Activated CD8-positive, alpha-beta memory T cell treated with anti-CD3 and anti-CD28 coated beads, Interleukin-2, amount 50 U/mL, for 1 hour (primary cell): Measurements from ENCODE around the gene FLRT1.

Experiments used
- DNase-seq: peaks from one replicate; pipeline ENCODE4 v3.0.0-alpha.2; 2020; ENCODE audit errors: extremely low read depth

Gene FLRT1, protein sequence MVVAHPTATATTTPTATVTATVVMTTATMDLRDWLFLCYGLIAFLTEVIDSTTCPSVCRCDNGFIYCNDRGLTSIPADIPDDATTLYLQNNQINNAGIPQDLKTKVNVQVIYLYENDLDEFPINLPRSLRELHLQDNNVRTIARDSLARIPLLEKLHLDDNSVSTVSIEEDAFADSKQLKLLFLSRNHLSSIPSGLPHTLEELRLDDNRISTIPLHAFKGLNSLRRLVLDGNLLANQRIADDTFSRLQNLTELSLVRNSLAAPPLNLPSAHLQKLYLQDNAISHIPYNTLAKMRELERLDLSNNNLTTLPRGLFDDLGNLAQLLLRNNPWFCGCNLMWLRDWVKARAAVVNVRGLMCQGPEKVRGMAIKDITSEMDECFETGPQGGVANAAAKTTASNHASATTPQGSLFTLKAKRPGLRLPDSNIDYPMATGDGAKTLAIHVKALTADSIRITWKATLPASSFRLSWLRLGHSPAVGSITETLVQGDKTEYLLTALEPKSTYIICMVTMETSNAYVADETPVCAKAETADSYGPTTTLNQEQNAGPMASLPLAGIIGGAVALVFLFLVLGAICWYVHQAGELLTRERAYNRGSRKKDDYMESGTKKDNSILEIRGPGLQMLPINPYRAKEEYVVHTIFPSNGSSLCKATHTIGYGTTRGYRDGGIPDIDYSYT

DNA sequence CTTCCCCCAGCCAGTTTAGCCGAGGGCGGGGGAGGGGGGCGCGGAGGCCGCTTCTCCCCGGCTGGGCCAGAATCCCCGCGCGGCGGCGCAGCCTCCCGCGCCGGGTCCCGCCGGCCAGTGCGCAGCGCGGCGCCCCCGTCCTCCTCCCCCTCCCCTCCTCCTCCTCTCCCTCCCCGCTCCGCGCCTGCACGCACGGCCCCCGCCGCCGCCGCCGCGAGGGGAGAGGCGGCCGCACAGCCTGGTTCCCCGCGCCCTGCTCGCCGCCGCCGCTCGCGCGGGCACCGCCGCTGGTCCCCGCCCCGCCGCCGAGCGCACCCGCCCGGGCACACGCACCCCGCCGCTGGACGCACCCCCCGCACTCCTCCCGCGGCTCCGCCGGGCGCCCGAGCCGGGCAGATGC is at the start of gene FLRT1:
FLRT1 (plus strand) TSS at position 356 of the 400 bp plus-strand sequence. CDS start 80,337 bp downstream, outside the sequence.
- no peak for DNase-seq

DNA sequence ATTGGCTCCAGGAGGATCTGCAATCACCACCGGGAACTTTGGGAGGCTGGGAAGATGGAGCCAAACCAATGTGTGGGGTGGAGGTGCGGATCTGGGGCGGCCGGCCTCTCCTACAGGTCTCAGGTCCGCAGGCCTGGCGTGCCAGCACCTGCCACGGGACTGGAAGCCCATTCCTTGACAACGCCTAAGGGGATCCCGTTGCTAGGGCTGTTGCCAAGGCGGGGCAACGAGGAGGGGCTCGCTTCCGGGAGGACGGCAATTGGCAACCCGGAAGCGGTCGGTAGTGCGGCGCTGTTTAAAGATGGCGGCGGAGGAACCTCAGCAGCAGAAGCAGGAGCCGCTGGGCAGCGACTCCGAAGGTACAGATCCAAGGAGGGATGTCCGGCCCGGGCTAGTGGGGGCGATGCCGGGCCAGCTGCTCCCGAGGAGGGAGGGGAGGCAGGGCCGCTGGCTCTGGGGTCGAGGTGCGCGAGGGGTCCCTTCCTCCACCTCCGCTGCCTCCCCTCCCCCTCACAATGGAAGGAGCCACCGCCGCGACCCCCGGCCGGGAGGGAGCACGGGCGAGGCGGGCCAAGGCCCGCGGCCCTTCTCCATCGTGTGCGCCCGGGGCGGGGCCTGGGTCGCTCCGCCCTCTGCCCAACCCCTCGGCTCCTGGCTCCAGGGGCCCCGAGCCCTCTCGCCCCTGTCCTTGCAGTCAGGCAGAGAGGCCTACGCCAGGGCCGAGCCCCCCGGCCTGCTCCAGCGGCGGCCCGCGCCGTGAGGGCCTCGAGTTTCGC is 49.4 kb upstream of the FLRT1 start, which contains the start of gene OTUB1:
OTUB1 (plus strand) TSS at position 283 of the 776 bp plus-strand sequence; CDS start at position 302, 19 bp downstream.
- DNase-seq = peak; percentile 65

- DNase-seq = no peak
These were observed 48.7 kb upstream of the FLRT1 start for GRCh38 chr11:63986932-63987513.

DNA sequence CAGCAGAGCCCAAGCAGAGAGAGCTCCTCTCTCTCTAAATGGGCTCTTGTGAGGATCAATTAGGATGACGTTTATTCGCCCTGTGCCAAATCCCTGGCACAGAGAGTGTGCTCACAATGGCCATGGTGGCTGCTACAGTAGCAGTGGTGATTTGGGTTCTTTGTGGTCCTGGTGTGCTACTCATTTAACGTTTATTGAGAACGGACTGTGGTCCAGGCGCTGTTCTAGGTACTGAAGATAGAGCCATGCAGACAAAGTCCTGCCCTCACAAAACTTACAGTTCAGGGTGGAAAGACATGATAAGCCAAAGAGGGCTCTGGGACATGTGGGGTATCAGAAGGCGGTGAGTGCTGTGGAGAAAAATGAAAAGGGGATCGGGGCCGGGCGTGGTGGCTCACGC is 44.2 kb upstream of the FLRT1 start:
- DNase-seq = no peak

GRCh38 chr11:63993100-63993499 is 42.6 kb upstream of the FLRT1 start:
- DNase-seq = no peak

DNA sequence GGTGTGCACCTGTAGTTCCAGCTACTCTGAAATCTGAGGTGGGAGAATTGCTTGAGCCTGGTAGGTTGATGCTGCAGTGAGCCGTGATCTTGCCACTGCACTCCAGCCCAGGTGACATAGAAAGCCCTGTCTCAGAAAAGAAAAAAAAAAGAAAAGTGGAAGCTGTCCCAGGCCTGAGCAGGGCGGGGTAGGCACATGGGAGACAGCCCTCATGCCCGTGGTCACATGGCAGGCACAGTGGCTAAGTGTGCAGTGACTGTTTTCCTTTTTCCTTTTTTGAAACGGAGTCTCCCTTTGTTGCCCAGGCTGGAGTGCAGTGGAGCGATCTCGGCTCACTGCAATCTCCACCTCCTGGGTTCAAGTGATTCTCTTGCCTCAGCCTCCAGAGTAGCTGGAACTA is 41.7 kb upstream of the FLRT1 start:
- DNase-seq = no peak

GRCh38 chr11:63996512-63996911 is 39.2 kb upstream of the FLRT1 start:
- DNase-seq = no peak

- no peak for DNase-seq
These were observed 38.5 kb upstream of the FLRT1 start for GRCh38 chr11:63997104-63997700.

DNA sequence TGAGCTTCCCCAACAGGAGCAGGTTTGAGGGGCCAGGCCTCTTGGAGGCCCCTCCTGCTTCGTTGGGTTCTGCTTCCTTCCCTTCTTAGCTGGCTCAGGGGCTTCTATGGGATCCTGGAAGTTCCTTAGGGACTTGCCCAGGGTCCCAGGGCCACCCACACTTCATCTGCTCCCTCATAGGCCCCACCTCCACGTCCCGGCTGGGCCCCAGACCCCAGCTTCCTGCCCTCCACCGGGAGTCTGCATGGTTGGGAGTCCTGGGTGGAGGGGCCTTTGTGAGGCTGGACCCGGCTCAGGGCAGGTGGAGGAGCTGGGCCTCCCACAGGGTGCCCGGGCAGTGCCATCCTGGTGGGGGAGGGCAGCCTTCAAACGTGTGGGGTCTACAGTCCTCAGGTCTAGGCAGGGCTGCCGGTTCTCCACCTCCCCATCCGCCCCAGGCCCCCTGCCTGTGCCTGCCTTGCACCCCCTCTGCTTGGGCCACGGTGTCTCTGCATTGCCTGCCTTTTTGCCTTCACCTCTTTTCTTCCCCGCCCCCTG is 37.9 kb upstream of the FLRT1 start:
- no peak for DNase-seq

- no peak for DNase-seq
These were observed 37.0 kb upstream of the FLRT1 start for GRCh38 chr11:63998558-63999348.

DNA sequence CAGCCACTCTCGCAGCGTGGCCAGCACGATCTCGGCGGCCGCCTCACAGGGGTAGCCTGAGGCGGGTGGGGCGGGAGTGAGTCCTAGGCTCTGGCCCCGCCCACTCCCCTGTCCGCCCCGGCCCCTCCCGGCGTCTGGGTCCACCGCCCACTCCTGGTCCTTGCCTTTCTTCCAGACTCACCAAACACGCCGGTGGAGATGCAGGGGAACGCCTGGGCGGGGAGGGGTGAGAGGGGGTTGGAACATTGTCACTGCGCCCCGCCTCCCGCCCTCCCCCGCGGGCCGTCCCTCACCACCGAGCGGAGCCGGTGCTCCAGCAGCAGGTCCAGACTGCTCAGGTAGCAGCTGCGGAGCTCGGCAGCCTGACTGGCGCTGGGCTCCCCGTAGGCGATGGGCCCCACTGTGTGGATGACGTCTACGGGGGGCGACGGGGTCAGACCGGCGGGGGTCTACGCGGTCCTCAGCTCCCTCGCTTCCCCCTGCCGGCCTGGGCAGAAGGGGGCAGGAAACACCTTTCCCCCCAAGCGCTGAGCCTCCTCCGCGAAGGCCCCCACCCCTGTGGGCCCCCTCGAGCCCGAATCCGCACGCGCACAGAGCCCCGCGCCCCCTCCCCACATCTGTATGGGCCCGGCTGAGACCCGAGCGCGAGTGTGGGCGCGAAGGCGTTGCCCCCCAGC is 36.2 kb upstream of the FLRT1 start:
- DNase-seq = no peak

- DNase-seq = peak; percentile 16
These were observed 35.5 kb upstream of the FLRT1 start for GRCh38 chr11:64000026-64000739.

- DNase-seq = no peak
These were observed 34.8 kb upstream of the FLRT1 start for GRCh38 chr11:64000740-64001483.

- DNase-seq = no peak
These were observed 34.0 kb upstream of the FLRT1 start for GRCh38 chr11:64001484-64002420.

GRCh38 chr11:64003807-64004589 is 31.7 kb upstream of the FLRT1 start:
- DNase-seq = no peak

DNA sequence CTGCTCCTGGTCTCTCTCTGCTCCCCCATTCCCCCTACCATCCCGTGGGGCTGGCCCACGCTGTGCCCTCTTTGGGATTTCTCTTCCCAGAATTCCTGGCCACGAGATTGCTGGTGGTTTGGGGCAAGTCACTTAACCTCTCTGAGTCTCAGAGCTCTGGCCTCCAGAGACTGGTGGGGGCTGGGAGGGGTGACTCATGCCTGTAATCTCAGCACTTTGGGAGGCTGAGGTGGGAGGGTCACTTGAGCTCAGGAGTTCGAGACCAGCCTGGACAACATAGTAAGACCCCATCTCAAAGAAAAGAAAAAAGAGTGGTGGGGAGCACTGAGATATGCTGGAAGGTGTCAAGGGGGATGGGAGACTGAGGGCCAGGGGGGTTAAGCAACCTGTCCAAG is 31.1 kb upstream of the FLRT1 start:
- no peak for DNase-seq

- DNase-seq = no peak
These were observed 30.0 kb upstream of the FLRT1 start for GRCh38 chr11:64005691-64006090.
